Neural cell (in vitro differentiated cells): ENCODE data around the gene TBRG1. TPM values are rescaled to one million over a fixed set of nuclear protein-coding genes. Genes with fewer than 3 reads are reported as not detected.

Experiments used
- H2AFZ ChIP-seq: fragments of 200-600, 300-800 bp; sonication (generic), shearing (Covaris generic); 2 replicates; pipeline ENCODE4 v1.6.0; 2014; ENCODE audit warnings: low read depth, mild to moderate bottlenecking, antibody characterized with exemption, low read length, moderate library complexity
- H3F3A ChIP-seq: fragments of 200-600 bp; shearing (Covaris generic); 2 replicates; pipeline ENCODE4 v1.6.1; 2016; ENCODE audit warnings: mild to moderate bottlenecking, moderate library complexity, mixed read lengths, antibody characterized with exemption, low read length; ENCODE audit not compliant: insufficient read depth, poor library complexity, severe bottlenecking
- H3K27ac ChIP-seq: fragments of 200-600, 300-800 bp; sonication (generic), shearing (Covaris generic); 2 replicates; pipeline ENCODE4 v1.5.1; 2014; ENCODE audit warnings: mild to moderate bottlenecking, low read length, moderate library complexity
- H3K27me3 ChIP-seq: fragments of 300-800, 200-600 bp; sonication (generic), shearing (Covaris generic); 2 replicates; pipeline ENCODE4 v1.6.0; 2014; ENCODE audit warnings: mild to moderate bottlenecking, low read depth, low read length, moderate library complexity; ENCODE audit not compliant: insufficient read depth
- H3K36me3 ChIP-seq: fragments of 300-800, 200-600 bp; sonication (generic), shearing (Covaris generic); 2 replicates; pipeline ENCODE4 v1.5.1; 2014; ENCODE audit warnings: mild to moderate bottlenecking, antibody characterized with exemption, low read length, moderate library complexity; ENCODE audit not compliant: insufficient read depth
- H3K4me2 ChIP-seq: fragments of 300-800, 200-600 bp; sonication (generic), shearing (Covaris generic); 2 replicates; pipeline ENCODE4 v1.6.0; 2014; ENCODE audit warnings: mild to moderate bottlenecking, low read length
- H3K4me3 ChIP-seq: fragments of 300-800, 200-600 bp; sonication (generic), shearing (Covaris generic); 2 replicates; pipeline ENCODE4 v1.5.1; 2014; ENCODE audit warnings: mild to moderate bottlenecking, low read length, moderate library complexity
- H3K79me2 ChIP-seq: fragments of 200-600 bp; shearing (Covaris generic); replicated peaks from 2 replicates; pipeline ENCODE4 v1.6.0; 2014; ENCODE audit warnings: mild to moderate bottlenecking, low read length, moderate library complexity; ENCODE audit not compliant: insufficient read depth
- H3K9ac ChIP-seq: fragments of 300-800, 200-600 bp; sonication (generic), shearing (Covaris generic); 2 replicates; pipeline ENCODE4 v1.6.1; 2016; ENCODE audit warnings: mild to moderate bottlenecking, low read length, mixed read lengths
- H3K9me2 ChIP-seq: fragments of 200-600 bp; shearing (Covaris generic); 2 replicates; pipeline ENCODE4 v1.6.1; 2016; ENCODE audit warnings: mild to moderate bottlenecking, low read length, mixed read lengths; ENCODE audit not compliant: insufficient read depth
- H3K9me3 ChIP-seq: fragments of 200-600, 300-800 bp; sonication (generic), shearing (Covaris generic); 2 replicates; pipeline ENCODE4 v1.6.1; 2016; ENCODE audit warnings: mild to moderate bottlenecking, mixed run types, low read length, moderate library complexity, mixed read lengths
- H4K20me1 ChIP-seq: fragments of 200-600 bp; shearing (Covaris generic); 2 replicates; pipeline ENCODE4 v1.6.1; 2016; ENCODE audit warnings: mild to moderate bottlenecking, mixed run types; ENCODE audit not compliant: insufficient read depth
- CTCF ChIP-seq: fragments of 450-650 bp; IDR thresholded peaks from 2 replicates; pipeline ENCODE4 v1.5.1; 2014; ENCODE audit warnings: antibody characterized with exemption, mild to moderate bottlenecking, moderate library complexity; ENCODE audit not compliant: poor library complexity, severe bottlenecking
- EP300 ChIP-seq: fragments of 450-650 bp; conservative IDR thresholded peaks from 2 replicates; pipeline ENCODE4 v1.6.1; 2014; ENCODE audit warnings: antibody characterized with exemption, mild to moderate bottlenecking, moderate library complexity; ENCODE audit not compliant: poor library complexity, severe bottlenecking
- EZH2 ChIP-seq: fragments of 200-600, 300-800 bp; shearing (Covaris generic), sonication (generic); IDR thresholded peaks from 2 replicates; pipeline ENCODE4 v1.6.1; 2014; ENCODE audit warnings: antibody characterized with exemption, low read length, borderline replicate concordance, mild to moderate bottlenecking; ENCODE audit not compliant: insufficient read depth, poor library complexity, severe bottlenecking
- MXI1 ChIP-seq: fragments of 450-650 bp; conservative IDR thresholded peaks from 2 replicates; pipeline ENCODE4 v1.6.1; 2014; ENCODE audit warnings: antibody characterized with exemption, mild to moderate bottlenecking; ENCODE audit not compliant: poor library complexity, severe bottlenecking
- POLR2AphosphoS5 ChIP-seq: IDR thresholded peaks from 2 replicates; pipeline ENCODE4 v1.6.1; 2012
- RAD21 ChIP-seq: fragments of 450-650 bp; conservative IDR thresholded peaks from 2 replicates; pipeline ENCODE4 v1.6.1; 2014; ENCODE audit warnings: antibody characterized with exemption, mild to moderate bottlenecking, moderate library complexity
- REST ChIP-seq: IDR thresholded peaks from 2 replicates; pipeline ENCODE4 v1.6.1; 2012; ENCODE audit warnings: borderline replicate concordance
- SMC3 ChIP-seq: fragments of 450-650 bp; conservative IDR thresholded peaks from 2 replicates; pipeline ENCODE4 v1.6.1; 2014; ENCODE audit warnings: antibody characterized with exemption, mild to moderate bottlenecking, moderate library complexity; ENCODE audit not compliant: poor library complexity
- TAF1 ChIP-seq: IDR thresholded peaks from 2 replicates; pipeline ENCODE4 v1.6.1; 2012; ENCODE audit warnings: low read depth
- polyA plus RNA-seq: library from polyadenylated mRNA; depleted of rRNA; stranded (reverse); fragments of >200 nt; gene quantifications from 2 replicates; pipeline ENCODE4 v1.2.3, GENCODE V29; 2014

The TBRG1 gene
- polyA plus RNA-seq, 1 donor from 2014 or later, result 83.2 TPM

GRCh38 chr11:124618863-124619262 lies 3.8 kb upstream of the TBRG1 start:
- H4K20me1 ChIP-seq, result no peaks in the 10 kb centered on the region
- no peak overlapping the region for H3K4me2 ChIP-seq
- peaks cover 11% of the 10 kb centered on the region for H3K79me2 ChIP-seq
- no peaks in the 10 kb centered on the region for H3K9me2 ChIP-seq
- TF ChIP-seq TAF1 (no peak), RAD21 (no peak), SMC3 (no peak), MXI1 (no peak), EZH2 (no peak), REST (no peak), EP300 (no peak), POLR2AphosphoS5 (no peak), CTCF (no peak)
- no peaks in the 10 kb centered on the region for H3K27me3 ChIP-seq
- no peak overlapping the region for H3K4me3 ChIP-seq
- H3F3A ChIP-seq, result peaks cover 3% of the 10 kb centered on the region
- H2AFZ ChIP-seq, result no peak overlapping the region
- no peaks in the 10 kb centered on the region for H3K9me3 ChIP-seq
- H3K9ac ChIP-seq, result no peak overlapping the region
- no peak overlapping the region for H3K27ac ChIP-seq
- H3K36me3 ChIP-seq, result no peaks in the 10 kb centered on the region

- peak overlapping the region; percentile 93 for H3K9ac ChIP-seq
- no peak for TF ChIP-seq REST
- TF ChIP-seq EZH2, result no peak
- no peak for TF ChIP-seq RAD21
- no peak for TF ChIP-seq EP300
- no peak for TF ChIP-seq MXI1
- no peak for TF ChIP-seq SMC3
- TF ChIP-seq TAF1, result no peak
- no peak for TF ChIP-seq CTCF
- no peak for TF ChIP-seq POLR2AphosphoS5
- H3F3A ChIP-seq, result peaks cover 3% of the 10 kb centered on the region
Measured at GRCh38 chr11:124623861-124624525, 1.3 kb downstream of the TBRG1 start.

More at GRCh38 chr11:124623861-124624525, 1.3 kb downstream of the TBRG1 start:
- H3K4me3 ChIP-seq, result peak overlapping the region; percentile 92
- H3K27ac ChIP-seq, result no peak overlapping the region
- H3K36me3 ChIP-seq, result peaks cover 5% of the 10 kb centered on the region
- H4K20me1 ChIP-seq, result no peaks in the 10 kb centered on the region
- H3K9me2 ChIP-seq, result no peaks in the 10 kb centered on the region
- H3K27me3 ChIP-seq, result no peaks in the 10 kb centered on the region
- no peaks in the 10 kb centered on the region for H3K9me3 ChIP-seq
- peaks cover 26% of the 10 kb centered on the region for H3K79me2 ChIP-seq
- H3K4me2 ChIP-seq, result peak overlapping the region; percentile 86
- H2AFZ ChIP-seq, result no peak overlapping the region
